Liver (tissue), 9 donors: ENCODE results near the gene ORC4. TPM values are rescaled to one million over a fixed set of nuclear protein-coding genes. Genes with fewer than 3 reads are reported as not detected.

ENCODE experiments used
- DNase-seq: peaks from one replicate; pipeline ENCODE4 v3.0.0-alpha.2; 2017; ENCODE audit warnings: low spot score
- H3K27ac ChIP-seq, 2 donors: one replicate each; pipeline ENCODE4 v1.7.0; 2013; ENCODE audit warnings: inconsistent platforms in 2 of 2, low read length in 2 of 2, control low read depth in 1 of 2, low read depth in 1 of 2, mild to moderate bottlenecking in 1 of 2
- H3K27me3 ChIP-seq, 4 donors: one replicate each; pipeline versions ENCODE4 v1.6.1 to v1.7.0; 2013; ENCODE audit warnings: low read length in 3 of 4, inconsistent platforms in 1 of 4, mild to moderate bottlenecking in 1 of 4, moderate library complexity in 1 of 4; ENCODE audit not compliant: control insufficient read depth in 4 of 4, insufficient read depth in 4 of 4
- H3K36me3 ChIP-seq, 4 donors: one replicate each; pipeline versions ENCODE4 v1.6.1 to v1.7.0; 2013; ENCODE audit warnings: low read length in 3 of 4, mild to moderate bottlenecking in 3 of 4, low read depth in 1 of 4, moderate library complexity in 1 of 4; ENCODE audit not compliant: control insufficient read depth in 4 of 4, insufficient read depth in 3 of 4
- H3K4me1 ChIP-seq, 4 donors: one replicate each; pipeline versions ENCODE4 v1.6.1 to v1.7.0; 2013; ENCODE audit warnings: low read length in 3 of 4, mild to moderate bottlenecking in 3 of 4, moderate library complexity in 1 of 4; ENCODE audit not compliant: control insufficient read depth in 4 of 4, insufficient read depth in 4 of 4
- H3K4me3 ChIP-seq, 3 donors: one replicate each; pipeline versions ENCODE4 v1.6.1 to v1.7.0; 2013; ENCODE audit warnings: low read length in 3 of 3, control low read depth in 1 of 3, low read depth in 1 of 3, mild to moderate bottlenecking in 1 of 3
- H3K9ac ChIP-seq, 2 donors: one replicate each; pipeline ENCODE4 v1.7.0; 2013; ENCODE audit warnings: low read length in 2 of 2, mild to moderate bottlenecking in 2 of 2, moderate library complexity in 2 of 2, control low read depth in 1 of 2, low read depth in 1 of 2
- H3K9me3 ChIP-seq, 4 donors: one replicate each; pipeline versions ENCODE4 v1.6.1 to v1.7.0; 2013; ENCODE audit warnings: low read length in 3 of 4; ENCODE audit not compliant: control insufficient read depth in 4 of 4
- ATF3 ChIP-seq: IDR thresholded peaks from 2 replicates; pipeline ENCODE4 v1.6.1; 2016; ENCODE audit warnings: antibody characterized with exemption
- CTCF ChIP-seq: fragments of 150-350 bp; IDR thresholded peaks from 2 replicates; pipeline ENCODE4 v1.5.1; 2017; ENCODE audit warnings: improper control_type of control experiment, low read depth, low read length; ENCODE audit not compliant: missing input control
- EGR1 ChIP-seq, 2 donors: IDR thresholded peaks; 2 replicates each; pipeline ENCODE4 v1.6.1; 2016 to 2018; ENCODE audit warnings: antibody characterized with exemption in 2 of 2, low read depth in 2 of 2
- FOXA1 ChIP-seq: IDR thresholded peaks from 2 replicates; pipeline ENCODE4 v1.6.1; 2016; ENCODE audit warnings: antibody characterized with exemption
- FOXA2 ChIP-seq: IDR thresholded peaks from 2 replicates; pipeline ENCODE4 v1.6.1; 2016; ENCODE audit warnings: antibody characterized with exemption
- GABPA ChIP-seq, 2 donors: IDR thresholded peaks in 1 of 2; conservative IDR thresholded peaks in 1 of 2; 2 replicates each; pipeline ENCODE4 v1.6.1; 2016; ENCODE audit warnings: antibody characterized with exemption in 2 of 2, mild to moderate bottlenecking in 1 of 2, moderate library complexity in 1 of 2
- HNF4A ChIP-seq, 2 donors: conservative IDR thresholded peaks; 2 replicates each; pipeline ENCODE4 v1.6.1; 2016; ENCODE audit warnings: antibody characterized with exemption in 2 of 2, mild to moderate bottlenecking in 2 of 2
- HNF4G ChIP-seq: IDR thresholded peaks from 2 replicates; pipeline ENCODE4 v1.6.1; 2016; ENCODE audit warnings: antibody characterized with exemption
- JUND ChIP-seq, 2 donors: IDR thresholded peaks; 2 replicates each; pipeline ENCODE4 v1.6.1; 2016; ENCODE audit warnings: antibody characterized with exemption in 2 of 2
- MAX ChIP-seq: IDR thresholded peaks from 2 replicates; pipeline ENCODE4 v1.6.1; 2016; ENCODE audit warnings: antibody characterized with exemption
- NR2F2 ChIP-seq: IDR thresholded peaks from 2 replicates; pipeline ENCODE4 v1.6.1; 2016; ENCODE audit warnings: antibody characterized with exemption
- RAD21 ChIP-seq, 2 donors: IDR thresholded peaks; 2 replicates each; pipeline ENCODE4 v1.6.1; 2016; ENCODE audit warnings: antibody characterized with exemption in 2 of 2, mild to moderate bottlenecking in 2 of 2
- REST ChIP-seq: IDR thresholded peaks from 2 replicates; pipeline ENCODE4 v1.6.1; 2016; ENCODE audit warnings: antibody characterized with exemption, mild to moderate bottlenecking
- RXRA ChIP-seq, 2 donors: IDR thresholded peaks; 2 replicates each; pipeline ENCODE4 v1.6.1; 2017 to 2018; ENCODE audit warnings: antibody characterized with exemption in 2 of 2, mild to moderate bottlenecking in 1 of 2
- SP1 ChIP-seq: IDR thresholded peaks from 2 replicates; pipeline ENCODE4 v1.6.1; 2018; ENCODE audit warnings: antibody characterized with exemption, mild to moderate bottlenecking
- TAF1 ChIP-seq: conservative IDR thresholded peaks from 2 replicates; pipeline ENCODE4 v1.6.1; 2016; ENCODE audit warnings: antibody characterized with exemption, mild to moderate bottlenecking
- YY1 ChIP-seq: IDR thresholded peaks from 2 replicates; pipeline ENCODE4 v1.6.1; 2016; ENCODE audit warnings: antibody characterized with exemption, mild to moderate bottlenecking
- ZBTB33 ChIP-seq: IDR thresholded peaks from 2 replicates; pipeline ENCODE4 v1.6.1; 2016; ENCODE audit warnings: antibody characterized with exemption
- WGBS: extraction: QIAGEN DNeasy Blood & Tissue Kit; methylation state at CpG from one replicate; pipeline ENCODE4 v1.1.7; 2013; 5-methylcytosine and 5-hydroxymethylcytosine counted together
- polyA plus RNA-seq, 2 donors: library from polyadenylated mRNA; stranded (reverse) in 1 of 2; unstranded in 1 of 2; fragments of 200-250 nt in 1 of 2; fragments of >200 nt in 1 of 2; fragmentation: Nextera tagmentation in 1 of 2; extraction: Ambion mirVana in 1 of 2; gene quantifications; one replicate each; pipeline versions ENCODE4 v1.2.1 to v1.2.3, GENCODE V29; 2013 to 2015
- total RNA-seq, 2 donors: library from RNA; depleted of rRNA; stranded (reverse); fragments of >200 nt; gene quantifications; one replicate each; pipeline ENCODE4 v1.2.3, GENCODE V29; 2014
- donor health status: healthy.
- donor health status: healthy.
- donor health status: healthy.
- donor health status: healthy.
- donor health status: healthy.

The ORC4 gene
- total and polyA plus RNA-seq, 4 donors, result 9.7 to 50.2 (median 23.3) TPM

- H3K4me1 ChIP-seq, result no peaks in the 10 kb centered on the region
- H3K9me3 ChIP-seq, result no peaks in the 10 kb centered on the region
- no peaks in the 10 kb centered on the region for H3K36me3 ChIP-seq
- no peak overlapping the region for H3K27ac ChIP-seq
- no peak overlapping the region for H3K9ac ChIP-seq
- no peak for DNase-seq
- TF ChIP-seq TAF1, result no peak
- no peak for TF ChIP-seq HNF4A (conservative IDR thresholded peaks at IDR 0.05)
- TF ChIP-seq REST, result no peak
- H3K4me3 ChIP-seq, result no peak overlapping the region
- no peaks in the 10 kb centered on the region for H3K27me3 ChIP-seq
- 96% methylated on average over 5 of the region's 5 CpGs for WGBS
Measured at GRCh38 chr2:147980940-147981528, 39.5 kb downstream of the ORC4 start.

- H3K36me3 ChIP-seq, result peaks cover 0 to 4% (median 1%) of the 10 kb centered on the region in 4 donors
- no peaks in the 10 kb centered on the region for H3K4me1 ChIP-seq
- DNase-seq, result no peak
- H3K27me3 ChIP-seq, result no peaks in the 10 kb centered on the region
- H3K27ac ChIP-seq, result no peak overlapping the region
- H3K4me3 ChIP-seq, result no peak overlapping the region
- WGBS, result 96% methylated on average over 3 of the region's 3 CpGs
- no peaks in the 10 kb centered on the region for H3K9me3 ChIP-seq
- no peak overlapping the region for H3K9ac ChIP-seq
- TF ChIP-seq GABPA (IDR thresholded peaks at IDR 0.05 in 1 of 2, conservative IDR thresholded peaks at IDR 0.05 in 1 of 2) (no peak), ATF3 (no peak), EGR1 (IDR thresholded peaks at IDR 0.05; ENCODE audit: low read depth in 2 of 2) (no peak), NR2F2 (no peak), REST (no peak), HNF4A (conservative IDR thresholded peaks at IDR 0.05) (no peak), FOXA2 (no peak), MAX (no peak), FOXA1 (no peak), ZBTB33 (no peak), CTCF (no peak), SP1 (no peak), YY1 (no peak), JUND (IDR thresholded peaks at IDR 0.05) (no peak), HNF4G (no peak), TAF1 (no peak), RAD21 (IDR thresholded peaks at IDR 0.05) (no peak), RXRA (IDR thresholded peaks at IDR 0.05) (no peak)
Measured at GRCh38 chr2:147977679-147978078, 42.9 kb downstream of the ORC4 start.
